Stimulated activated CD8-positive, alpha-beta memory T cell treated with anti-CD3 and anti-CD28 coated beads, Interleukin-2, amount 100 ng/mL, for 1 hour (primary cell): ENCODE measurements around the gene ZNF740.

Experiments used
- DNase-seq, 2 donors: peaks; one replicate each; pipeline ENCODE4 v3.0.0-alpha.2; 2020; ENCODE audit warnings: low read depth in 2 of 2

ZNF740 gene

GRCh38 chr12:53226815-53227214 is 46.3 kb downstream of the ZNF740 start:
- DNase-seq, result no peak

DNA sequence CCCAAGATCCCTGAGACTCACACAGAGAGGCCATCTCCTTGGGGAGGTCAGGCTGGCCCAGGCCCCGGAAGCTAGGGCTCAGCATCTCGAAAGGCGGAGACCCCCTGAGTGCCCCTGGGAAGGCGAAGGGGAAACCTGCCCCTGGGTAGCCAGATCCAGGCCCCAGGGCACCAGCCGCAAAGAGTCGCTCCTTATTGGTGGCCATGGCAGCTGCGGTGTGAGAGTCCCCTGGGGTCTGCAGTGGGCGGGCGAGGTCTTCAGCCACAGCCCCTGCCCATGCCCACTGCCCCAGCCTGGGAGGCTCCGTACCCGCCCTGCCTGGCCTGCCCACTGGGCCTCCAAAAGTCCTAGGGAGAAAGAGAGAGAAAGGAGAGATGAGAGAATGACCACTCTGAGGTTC is 46.8 kb downstream of the ZNF740 start:
- no peak for DNase-seq

DNA sequence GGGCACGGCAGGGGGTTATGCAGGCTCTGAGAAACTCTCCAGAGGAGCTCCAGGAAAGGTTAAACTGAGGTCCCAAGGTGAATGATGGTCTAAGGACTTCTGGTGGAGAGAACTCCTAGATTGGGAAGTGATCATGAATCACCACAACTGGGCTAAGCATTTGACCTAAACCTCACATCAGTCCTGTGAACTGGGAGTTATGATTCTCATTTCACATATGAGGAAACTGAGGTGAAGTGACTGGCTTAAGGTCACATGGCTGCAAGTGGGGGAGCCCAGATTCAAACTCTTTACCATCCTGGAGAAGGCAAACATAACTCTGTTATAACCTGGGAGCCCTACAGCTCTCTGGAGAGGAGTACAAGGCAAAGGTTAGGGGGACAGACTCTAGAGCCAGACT is 47.3 kb downstream of the ZNF740 start:
- no peak for DNase-seq

DNA sequence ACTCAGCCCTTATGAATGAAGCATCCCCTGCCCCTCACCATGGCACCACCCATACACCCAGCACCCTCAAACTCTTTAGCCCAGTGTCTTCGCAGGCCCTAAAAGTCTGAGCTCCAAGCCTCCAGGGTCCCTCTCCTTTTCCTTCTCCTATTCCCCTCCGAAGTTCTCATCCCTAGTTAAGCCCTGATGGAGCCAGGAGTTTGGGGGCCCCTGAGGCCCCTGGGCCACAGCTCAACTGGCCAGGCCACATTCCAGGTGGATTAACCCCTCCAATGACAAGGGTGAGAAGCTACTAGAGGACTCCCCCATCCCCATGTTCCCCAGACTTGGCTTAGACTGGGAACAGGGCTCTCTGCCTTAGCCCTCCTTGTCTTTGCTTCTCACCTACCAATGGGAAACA is 48.9 kb downstream of the ZNF740 start:
- no peak for DNase-seq

GRCh38 chr12:53230108-53230845 is 49.8 kb downstream of the ZNF740 start:
- DNase-seq, result no peak

- DNase-seq, result no peak
These were observed 51.1 kb downstream of the ZNF740 start for GRCh38 chr12:53231671-53231920.

GRCh38 chr12:53231921-53232645 is 51.6 kb downstream of the ZNF740 start, which contains the start of gene RARG:
Gene RARG (minus strand): TSS chr12:53232209. CDS start chr12:53227545, 4,664 bp downstream.
- DNase-seq, result peak in 1 of 2 donors; percentile 50

GRCh38 chr12:53232646-53233461 is 52.3 kb downstream of the ZNF740 start:
- DNase-seq, result no peak

DNA sequence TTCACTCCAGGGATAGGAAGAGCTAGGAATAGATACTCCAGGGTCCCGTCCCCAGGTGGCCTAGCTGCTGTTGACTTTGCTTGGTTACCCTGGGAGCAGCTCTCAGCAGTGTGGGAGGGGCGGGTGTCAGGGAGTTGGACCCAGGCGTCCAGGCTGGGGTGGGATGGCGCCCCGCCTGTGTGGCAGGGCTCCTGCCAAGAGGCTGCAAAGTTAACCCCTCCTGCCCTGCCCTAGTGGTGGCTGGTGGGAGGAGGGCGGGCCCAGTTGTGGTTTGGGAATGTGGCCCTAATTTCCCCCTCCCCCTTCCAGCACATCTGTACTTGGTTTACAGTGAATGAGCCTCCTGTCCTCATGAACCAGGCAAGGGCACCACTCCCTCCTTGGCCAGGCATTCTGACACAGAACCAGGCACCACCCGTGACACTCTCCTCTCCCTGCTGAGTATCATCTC is 53.2 kb downstream of the ZNF740 start:
- no peak for DNase-seq

GRCh38 chr12:53234271-53234914 is 53.9 kb downstream of the ZNF740 start:
- no peak for DNase-seq

GRCh38 chr12:53235164-53235563 is 54.6 kb downstream of the ZNF740 start:
- no peak for DNase-seq

DNA sequence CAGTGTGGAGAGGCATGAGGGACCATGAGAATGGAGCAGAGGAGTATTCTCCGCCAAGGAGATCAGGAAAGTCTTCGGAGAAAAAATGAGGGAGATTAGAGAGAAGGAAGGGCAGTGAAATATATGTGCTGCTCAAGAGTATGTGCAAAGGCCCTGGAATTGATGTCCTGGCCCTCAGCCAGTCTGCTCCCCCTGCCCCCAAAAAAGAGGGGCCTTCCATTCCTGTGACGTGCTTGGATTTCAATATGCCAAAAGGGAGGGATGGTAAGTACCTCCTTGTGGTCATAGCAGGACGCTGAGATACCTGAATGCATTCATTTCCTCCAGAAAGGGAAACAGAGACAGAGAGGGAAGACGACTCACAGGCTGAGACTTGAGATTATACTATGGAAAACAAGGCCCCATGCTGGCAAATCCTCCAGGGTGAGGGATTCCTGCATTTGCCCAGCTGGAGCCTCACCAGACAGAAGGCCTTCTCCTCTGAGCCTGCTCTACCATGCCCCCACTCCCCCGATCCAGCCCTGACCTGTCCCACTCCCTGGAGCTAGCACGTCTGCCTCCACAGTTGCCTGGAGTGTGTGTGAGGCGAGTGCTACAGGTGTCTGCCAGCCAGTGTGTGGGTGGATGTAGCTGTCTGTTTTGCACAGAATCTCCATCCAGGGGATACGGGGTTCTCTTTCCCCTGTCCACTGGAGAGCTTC is 55.4 kb downstream of the ZNF740 start:
- DNase-seq, result no peak

- DNase-seq, result peak in 1 of 2 donors; percentile 26
These were observed 56.1 kb downstream of the ZNF740 start for GRCh38 chr12:53236443-53237111.

DNA sequence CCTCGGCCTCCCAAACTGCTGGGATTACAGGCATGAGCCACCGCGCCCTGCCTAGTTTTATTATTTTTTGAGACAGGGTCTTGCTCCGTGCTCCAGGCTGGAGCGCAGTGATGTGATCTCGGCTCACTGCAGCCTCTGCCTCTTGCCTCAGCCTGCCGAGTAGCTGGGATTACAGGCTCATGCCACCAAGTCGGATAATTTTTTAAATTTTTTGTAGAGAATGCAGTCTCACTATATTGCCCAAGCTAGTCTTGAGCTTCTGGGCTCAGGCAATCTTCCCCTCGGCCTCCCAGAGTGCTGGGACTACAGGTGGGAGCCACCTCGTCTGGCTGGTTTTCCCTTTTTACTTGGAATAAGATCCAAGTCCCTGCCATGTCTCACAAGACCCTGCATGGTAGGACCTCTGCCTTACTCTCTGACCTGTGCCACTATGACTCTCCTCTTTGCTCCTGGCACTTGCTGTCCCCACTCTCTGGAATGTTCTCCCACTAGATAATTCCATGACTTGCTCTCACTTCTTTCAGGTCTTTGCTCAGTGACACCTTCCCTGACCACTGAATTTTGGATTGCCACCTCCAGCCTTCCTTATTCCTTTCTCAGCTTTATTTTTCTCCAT is 59.2 kb downstream of the ZNF740 start:
- DNase-seq, result no peak

DNA sequence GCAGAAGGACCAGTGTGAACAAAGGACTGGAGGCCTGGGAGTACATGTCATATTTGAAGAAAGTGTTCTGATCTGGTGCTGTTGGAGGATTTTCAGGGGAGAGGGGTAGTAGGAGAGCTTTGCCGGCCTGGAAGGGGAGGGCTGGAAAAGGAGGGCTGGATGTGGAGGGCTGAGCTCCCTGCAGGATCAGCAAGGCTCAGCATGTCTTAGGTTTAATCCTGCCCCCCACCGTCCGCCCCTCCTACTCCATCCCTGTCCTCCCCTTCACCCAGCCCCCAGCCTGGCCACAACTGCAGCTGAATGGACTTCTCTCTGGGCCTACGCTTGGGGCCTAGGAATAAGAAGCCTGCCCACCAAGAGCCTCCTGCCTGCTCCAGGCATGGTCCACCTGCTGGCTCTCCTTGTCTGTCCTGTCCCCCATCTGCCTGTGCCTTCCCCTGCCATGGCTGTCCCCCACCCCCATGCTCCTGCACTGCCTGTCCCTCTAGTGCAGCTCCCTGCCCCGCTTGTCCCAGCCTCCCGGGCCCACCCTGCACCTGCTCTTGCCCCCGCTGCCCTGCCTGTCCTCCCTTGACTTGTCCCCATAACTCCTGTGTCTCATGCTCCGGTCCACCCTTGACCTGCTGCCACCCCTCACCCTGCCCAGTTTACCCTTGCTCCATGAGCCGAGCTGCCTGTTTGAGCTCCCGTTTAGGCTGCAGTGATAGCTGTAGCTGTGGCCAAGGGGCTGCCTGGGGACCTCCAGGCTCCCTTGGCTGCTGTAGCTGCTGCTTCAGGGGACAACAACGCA is 61.3 kb downstream of the ZNF740 start:
- no peak for DNase-seq

- DNase-seq, result no peak
These were observed 63.8 kb downstream of the ZNF740 start for GRCh38 chr12:53244337-53244736.
